HG02763 (cell line): ENCODE data around the gene RRP7A.
"Not testable (repeated sequence)": the region's sequence is repeated elsewhere in the genome, so short reads cannot be mapped to it uniquely, and the experiment has no call there.

Experiments used
- ATAC-seq: cut with Tn5 transposase; IDR thresholded peaks from one replicate; pipeline ENCODE4 v1.9.1; 2021; ENCODE audit warnings: mild to moderate bottlenecking, moderate library complexity; ENCODE audit not compliant: unreplicated experiment

RRP7A gene, protein sequence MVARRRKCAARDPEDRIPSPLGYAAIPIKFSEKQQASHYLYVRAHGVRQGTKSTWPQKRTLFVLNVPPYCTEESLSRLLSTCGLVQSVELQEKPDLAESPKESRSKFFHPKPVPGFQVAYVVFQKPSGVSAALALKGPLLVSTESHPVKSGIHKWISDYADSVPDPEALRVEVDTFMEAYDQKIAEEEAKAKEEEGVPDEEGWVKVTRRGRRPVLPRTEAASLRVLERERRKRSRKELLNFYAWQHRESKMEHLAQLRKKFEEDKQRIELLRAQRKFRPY

DNA sequence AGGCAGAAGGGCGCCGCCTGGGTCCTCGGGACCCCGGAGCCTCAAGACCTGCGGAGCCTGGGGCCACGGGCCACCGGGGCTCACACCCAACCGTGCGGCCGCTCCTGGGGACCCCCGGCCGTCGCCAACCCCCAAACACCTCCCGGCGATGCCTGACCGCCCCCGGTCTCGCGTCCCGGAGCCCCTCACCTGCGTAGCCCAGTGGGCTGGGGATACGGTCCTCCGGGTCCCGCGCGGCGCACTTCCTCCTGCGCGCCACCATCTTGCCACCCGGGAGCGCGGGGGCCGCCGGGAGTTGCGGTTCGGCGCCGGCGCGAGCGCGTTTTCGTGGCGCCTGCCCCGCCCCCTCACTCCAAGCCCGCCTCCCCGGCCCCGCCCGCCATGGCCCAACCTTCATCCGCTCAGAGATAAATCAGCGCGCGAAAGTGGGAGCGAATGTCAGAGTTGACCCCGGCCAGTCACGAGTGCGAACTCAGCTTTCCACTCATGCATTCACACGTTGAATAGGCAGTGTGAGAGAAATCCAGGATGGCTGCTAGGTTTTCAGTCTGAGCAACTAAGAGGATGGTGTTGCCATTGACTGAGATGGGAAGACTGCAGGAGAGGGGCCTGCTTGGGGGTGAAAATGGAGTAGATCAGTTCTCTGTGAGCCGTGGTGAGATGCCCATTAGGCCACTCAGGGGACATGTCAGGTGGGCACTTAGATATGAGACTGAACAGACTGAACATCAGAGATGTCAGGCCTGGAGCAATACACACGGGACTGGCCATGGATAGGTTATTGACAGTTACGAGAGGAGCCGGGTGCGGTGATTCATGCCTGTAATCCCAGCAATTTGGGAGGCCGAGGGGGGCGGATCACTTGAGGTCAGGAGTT, at the start of gene RRP7A:
Gene RRP7A, minus strand, starts transcription at position 272 of the 877 bp plus-strand sequence. Its CDS starts 10 bp downstream, at position 262.
- ATAC-seq = peak; percentile 72

DNA sequence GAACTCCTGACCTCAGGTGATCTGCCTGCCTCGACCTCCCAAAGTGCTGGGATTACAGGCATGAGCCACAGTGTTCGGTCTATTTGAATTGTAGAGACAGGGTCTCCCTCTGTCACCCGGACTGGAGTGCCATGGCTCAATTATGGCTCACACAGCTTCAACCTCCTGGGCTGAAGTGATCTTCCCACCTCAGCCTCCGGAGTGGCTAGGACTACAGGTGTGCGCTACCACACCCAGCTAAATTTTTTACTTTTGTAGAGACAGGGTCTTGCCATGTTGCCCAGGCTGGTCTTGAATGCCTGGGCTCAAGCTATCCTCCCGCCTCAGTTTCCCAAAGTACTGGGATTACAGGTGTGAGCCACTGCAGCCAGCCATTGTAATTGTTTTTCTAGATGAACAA, 48.4 kb upstream of the RRP7A start:
- not testable (repeated sequence) for ATAC-seq

DNA sequence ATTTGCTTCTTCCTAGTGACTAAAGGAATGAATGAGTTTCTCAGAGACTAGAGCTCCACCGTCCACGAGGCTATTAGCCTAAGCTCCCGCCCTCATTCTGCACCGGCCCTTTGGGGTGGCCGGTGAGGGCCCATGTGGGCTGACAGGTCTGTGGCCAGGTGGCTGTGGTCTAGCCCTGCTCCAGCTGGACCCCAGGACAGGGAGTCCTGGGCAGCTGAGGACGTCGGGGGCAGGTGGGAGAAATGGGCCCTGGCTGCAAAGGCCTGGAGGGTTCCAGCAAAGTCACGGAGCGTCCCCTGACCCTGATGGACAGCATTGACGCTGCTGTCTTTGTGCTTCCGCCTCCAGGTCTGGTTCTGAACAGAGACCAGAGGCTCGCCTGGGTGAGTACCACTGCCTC, 46.4 kb upstream of the RRP7A start:
- ATAC-seq = no peak

DNA sequence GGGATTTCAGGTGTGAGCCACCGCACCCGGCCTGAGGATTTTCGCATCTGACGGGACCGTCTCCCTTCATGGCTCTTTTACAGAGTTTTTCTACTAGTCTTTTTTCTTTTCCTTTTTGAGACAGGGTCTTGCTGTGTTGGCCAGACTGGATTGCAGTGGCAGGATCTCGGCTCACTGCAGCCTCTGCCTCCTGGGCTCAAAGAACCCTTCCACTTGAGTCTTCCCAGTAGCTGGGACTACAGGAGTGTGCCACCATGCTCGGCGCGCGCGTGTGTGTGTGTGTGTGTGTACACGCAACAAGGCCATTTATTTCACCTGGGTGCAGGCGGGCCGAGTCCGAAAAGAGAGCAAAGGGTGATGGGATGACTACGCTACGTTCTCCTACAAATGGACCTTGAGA, 45.1 kb upstream of the RRP7A start:
- no peak for ATAC-seq

DNA sequence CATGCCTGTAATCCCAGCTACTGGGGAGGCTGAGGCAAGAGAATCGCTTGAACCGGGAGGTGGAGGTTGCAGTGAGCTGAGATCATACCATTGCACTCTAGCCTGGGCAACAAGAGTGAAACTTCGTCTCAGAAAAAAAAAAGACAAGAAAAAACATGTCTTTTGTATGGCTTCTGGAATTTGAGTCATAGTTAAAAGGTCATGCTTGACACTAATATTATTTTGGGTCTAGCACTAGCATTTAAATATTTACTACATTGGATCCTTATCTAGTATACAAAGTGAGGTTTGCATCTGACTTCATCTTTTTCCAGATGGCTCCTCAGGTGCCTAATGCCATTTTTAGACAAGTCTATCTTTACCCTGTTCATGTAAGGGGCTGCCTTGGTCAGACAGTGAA, 44.3 kb upstream of the RRP7A start:
- ATAC-seq = not testable (repeated sequence)

DNA sequence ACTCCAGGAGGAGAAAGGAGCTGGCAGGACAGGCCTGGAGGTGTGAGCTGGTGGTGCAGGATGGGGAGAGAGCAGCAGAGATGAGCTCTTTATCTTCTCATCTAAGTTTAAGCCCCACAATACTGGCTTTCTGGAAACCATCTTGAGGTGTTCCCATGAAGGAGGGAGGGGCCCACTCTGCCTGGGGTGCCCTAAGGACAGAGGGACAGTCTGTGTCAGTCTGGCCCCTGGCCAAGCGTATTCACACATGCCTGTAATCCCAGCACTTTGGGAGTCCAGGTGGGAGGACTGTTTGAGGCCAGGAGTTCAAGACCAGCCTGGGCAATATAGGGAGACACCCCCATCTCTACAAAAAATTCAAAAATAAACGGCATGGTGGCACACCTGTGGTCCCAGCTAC, 43.1 kb upstream of the RRP7A start:
- ATAC-seq = no peak

DNA sequence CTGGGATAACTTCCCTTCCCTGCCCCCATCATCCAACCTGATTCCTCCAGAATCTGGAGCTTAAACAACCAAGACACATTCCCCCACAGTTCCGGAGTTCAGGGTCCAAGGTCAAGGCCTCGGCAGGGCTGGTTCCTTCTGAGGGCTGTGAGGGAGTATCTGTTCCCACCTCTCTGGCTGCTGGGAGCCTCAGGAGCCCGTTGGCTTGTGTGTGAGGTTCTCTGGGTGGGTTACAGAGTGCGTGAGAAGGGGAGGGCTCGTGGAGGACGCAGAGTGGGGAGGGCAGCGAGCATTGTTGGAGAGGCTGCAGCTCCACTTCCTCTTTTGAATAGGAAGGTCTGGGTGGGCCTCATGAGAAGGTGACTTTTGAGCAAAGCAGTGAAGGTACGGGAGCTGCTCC, 42.7 kb upstream of the RRP7A start:
- ATAC-seq = no peak

DNA sequence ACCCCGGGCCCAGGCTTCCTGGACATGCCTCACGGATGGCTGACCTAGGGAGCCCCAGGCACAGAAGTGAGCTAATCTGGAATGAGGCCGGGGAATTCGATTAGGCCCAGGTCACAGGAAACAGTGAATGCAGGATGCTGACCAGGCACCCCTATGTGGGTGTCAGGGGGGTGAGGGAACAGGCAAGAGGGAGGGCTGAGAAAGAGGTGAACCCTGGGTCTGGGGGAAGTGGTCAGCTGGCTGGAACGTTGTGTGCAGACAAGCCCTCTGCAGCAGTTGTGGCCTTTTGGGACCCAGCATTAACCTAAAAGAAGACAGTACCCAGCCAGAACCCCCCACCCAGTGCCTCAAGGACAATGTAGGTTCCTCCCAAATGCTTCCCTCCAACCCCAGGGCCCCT, 42.3 kb upstream of the RRP7A start:
- no peak for ATAC-seq

DNA sequence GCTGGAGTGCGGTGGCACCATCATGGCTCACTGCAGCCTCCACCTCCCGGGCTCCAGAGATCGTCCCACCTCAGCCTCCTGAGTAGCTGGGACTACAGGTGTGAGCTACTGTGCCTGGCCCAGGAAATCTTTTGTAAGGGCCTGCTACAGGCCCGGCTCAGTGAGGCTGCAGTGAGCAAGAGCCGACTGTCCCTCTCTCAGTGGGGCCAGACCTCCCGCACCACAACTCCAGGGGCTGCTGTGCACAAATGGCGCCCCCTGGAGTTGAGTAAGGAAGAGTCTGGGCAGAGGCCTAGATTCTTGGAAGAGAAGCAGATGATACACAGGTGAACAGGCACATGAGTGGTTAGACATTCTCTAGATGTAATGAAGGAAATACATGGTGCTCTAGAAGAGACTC, 41.2 kb upstream of the RRP7A start:
- ATAC-seq = no peak

DNA sequence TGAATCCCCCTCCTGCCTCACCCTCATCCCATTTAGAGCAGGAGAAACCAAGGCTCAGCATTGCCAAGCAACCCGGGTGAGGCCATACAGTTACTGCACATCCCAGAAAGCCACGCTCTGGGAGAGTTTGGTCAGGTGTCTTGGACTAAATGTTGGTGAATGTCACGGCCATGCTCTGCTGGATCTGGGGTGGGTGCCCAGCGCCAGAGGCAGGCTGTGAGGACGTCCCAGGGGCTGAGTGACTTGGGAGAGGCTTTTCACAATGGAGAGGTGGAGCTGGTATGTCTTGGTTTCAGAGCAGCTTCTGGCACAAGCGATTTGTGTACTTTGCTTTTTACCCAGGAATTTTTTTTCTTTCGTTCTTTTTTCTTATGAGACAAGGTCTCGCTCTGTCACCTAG, 40.8 kb upstream of the RRP7A start:
- ATAC-seq = no peak

DNA sequence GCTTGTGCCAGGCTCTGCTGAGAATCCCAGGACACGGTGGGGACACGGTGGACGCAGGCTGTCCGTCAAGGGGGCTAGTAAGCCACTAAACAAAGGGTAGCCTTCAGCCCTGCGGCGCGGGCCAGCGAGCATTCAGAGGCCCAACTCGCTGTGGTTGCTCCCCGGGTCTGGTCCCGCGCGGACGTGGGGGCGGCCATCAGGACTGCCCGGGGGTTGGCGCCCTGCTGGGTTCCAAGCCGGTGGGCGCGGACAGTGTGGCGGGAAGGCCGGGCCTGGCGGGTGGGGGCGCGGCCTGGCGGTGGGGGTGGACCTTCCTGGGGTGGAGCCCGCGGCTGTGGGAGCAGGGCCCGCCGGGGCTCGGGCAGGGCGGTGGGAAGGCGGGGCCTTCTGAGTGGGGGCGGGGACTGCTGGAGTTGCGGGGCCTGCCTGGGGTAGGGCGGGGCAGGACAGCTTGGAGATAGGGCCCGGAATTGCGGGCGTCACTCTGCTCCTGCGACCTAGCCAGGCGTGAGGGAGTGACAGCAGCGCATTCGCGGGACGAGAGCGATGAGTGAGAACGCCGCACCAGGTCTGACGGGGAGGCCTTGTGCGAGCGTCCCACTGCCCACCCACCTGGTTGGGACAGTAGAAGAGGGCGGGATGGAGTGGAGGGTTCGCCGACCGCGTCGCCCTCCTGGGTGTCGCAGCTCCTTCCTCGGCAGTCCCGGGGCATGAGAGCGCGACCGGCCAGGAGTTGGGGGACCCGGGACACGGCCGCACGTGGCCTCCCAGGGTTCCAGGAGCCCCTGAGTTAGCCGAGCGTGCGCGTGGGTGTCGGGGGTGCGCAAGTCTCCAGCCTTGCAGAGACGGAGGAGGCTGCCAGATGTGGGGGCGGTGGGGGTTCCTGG, 34.1 kb upstream of the RRP7A start, which contains the start of gene SERHL2:
Gene SERHL2, plus strand, starts transcription at position 482 of the 887 bp plus-strand sequence. Its CDS starts 65 bp downstream, at position 547.
- ATAC-seq = peak; percentile 79

DNA sequence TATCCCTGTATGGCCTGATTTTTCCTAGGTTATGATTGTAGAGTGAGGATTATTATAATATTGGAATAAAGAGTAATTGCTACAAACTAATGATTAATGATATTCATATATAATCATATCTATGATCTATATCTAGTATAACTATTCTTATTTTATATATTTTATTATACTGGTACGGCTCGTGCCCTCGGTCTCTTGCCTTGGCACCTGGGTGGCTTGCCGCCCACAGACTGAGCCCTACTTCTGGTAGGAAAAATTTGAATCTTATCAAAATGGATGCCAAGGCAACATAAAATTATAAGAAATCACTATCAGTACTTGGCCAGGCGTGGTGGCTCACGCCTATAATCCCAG, 32.7 kb upstream of the RRP7A start:
- not testable (repeated sequence) for ATAC-seq

DNA sequence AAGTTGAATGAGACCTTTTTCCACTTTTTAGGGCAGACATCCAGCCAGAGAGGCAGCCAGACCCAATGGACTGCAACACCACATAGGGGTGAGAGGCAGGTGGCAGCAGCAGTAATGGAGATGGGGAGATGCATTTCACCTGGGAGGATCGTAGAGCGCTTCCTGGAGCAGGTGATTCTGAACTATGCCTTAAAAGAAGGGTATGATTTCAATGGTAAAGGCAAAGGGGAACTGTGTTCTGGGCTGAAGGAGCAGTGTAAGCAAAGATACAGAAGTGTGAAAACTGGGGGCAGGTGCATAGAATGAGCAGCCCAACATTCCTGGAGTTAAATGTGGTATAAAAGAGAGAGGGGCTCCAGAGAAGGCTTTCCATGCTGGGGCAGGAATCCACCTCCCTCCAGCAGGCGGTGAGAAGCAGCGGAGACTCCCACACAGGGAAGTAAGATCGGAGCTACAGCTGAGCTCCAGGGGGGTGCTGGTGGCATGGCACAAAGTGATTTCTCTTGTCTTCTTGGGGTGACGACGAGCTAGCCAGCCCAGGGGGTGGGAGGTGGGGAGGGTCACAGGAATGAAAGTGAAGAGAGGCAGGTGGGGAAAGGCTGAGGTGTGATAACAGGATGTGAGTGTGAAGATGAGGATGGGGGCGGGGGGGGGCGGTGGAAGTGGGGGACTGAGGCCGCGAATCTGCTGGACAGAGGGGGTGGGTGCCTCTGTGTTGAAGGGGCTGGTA, 29.9 kb upstream of the RRP7A start:
- ATAC-seq = no peak

DNA sequence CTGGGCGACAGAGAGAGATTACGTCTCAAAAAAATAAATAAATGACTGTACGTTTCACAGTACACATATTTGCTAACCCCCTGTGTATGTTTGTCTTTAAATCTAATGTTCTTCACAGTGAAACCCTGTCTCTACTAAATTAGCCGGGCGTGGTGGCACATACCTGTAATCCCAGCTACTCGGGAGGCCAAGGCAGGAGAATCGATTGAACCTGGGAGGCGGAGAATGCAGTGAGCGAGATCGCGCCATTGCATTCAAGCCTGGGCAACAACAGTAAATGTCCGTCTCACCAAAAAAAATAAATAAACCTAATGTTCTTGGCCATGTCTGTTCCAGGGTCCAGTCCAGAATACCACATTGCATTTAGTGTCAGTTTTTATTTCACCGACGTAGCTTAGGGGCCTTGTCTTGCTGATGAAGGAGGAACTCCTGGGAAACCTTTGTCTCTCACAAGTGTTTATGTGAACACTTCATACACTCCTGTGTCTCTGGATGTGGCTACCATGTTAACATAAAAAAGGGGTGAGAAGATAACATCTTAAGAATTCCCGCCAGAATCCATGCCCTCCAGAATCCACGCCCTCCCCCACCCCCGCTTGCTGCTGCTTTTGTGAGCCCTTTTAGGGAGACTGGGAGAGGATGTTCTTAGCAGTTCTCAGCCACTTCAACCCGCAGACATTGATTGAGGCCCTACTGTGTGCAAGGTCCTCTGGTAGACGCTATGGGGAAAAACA, 29.2 kb upstream of the RRP7A start:
- ATAC-seq = no peak

DNA sequence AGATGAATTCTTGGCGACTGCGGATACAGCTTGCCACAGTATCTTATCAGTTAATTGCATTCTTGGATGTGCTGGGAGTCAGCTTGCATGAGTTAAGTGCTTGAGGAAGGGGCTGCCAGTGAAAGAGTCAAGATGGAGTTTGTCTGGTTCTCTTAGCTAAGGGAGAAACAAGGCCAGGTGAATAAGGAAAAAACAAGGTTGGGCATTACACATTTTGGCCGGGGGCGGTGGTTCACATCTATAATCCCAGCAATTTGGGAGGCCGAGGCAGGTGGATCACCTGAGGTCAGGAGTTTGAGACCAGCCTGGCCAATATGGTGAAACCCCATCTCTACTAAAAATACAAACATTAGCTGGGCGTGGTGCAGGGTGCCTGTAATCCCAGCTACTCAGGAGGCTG, 28.5 kb upstream of the RRP7A start:
- not testable (repeated sequence) for ATAC-seq

DNA sequence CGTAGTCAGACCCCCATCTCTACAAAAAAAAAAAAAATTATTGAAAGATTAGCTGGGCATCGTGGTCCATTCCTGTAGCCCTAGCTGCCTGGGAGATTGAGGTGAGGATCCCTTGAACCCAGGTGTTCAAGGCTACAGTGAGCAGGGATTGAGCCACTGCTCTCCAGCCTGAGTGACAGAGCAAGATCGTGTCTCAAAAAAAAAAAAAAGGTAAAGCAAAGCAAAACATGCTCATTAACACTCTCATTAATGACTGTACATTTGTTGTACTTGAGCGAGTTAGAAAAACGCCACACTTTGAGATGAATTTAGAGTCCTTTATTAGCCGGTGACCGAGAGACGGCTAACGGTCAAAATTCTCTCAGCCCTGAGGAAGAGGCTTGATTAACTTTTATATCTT, 28.0 kb upstream of the RRP7A start:
- ATAC-seq = no peak

DNA sequence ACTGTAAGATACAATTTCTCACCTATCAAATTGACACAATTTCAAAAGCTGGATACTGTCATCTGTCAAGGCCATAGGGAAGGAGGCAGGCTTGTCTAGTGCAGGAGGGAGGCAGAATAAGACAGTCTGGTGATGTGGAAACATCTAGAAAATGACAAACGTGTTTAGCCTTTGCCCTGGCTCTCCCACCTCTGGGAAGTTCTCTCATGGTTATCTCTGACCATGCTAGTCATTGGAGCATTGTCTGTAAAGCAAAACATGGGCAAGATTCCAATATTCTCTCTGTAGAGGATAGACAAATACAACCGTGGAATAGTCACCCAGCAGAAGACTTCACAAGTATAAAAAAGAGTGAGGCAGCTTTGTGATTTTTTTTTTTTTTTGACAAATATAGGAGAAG, 25.1 kb upstream of the RRP7A start:
- no peak for ATAC-seq

DNA sequence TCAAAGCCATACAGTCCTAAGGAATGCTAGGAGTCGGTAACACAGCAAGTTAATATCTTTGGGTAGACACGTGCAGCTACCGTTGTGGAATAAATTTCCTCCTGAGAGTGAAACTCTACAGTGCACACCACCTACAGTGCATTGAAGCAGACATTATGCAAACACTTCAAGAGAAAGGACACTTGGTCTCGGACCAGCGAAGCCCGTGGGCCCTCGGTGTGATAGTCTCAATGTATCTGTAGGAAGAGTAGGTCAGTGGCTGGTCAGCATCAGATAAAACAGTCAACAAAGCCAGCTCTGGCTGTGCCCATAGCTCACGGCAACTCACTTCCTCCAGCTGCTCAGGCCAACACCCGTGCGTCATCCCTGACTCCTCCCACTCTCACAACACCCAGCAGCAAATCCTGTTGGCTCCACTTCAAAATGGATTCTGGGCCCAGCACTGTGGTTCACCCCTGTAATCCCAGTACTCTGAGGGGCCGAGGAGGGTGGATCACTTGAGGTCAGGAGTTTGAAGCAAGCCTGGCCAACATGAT, 19.7 kb upstream of the RRP7A start:
- ATAC-seq = not testable (repeated sequence)

DNA sequence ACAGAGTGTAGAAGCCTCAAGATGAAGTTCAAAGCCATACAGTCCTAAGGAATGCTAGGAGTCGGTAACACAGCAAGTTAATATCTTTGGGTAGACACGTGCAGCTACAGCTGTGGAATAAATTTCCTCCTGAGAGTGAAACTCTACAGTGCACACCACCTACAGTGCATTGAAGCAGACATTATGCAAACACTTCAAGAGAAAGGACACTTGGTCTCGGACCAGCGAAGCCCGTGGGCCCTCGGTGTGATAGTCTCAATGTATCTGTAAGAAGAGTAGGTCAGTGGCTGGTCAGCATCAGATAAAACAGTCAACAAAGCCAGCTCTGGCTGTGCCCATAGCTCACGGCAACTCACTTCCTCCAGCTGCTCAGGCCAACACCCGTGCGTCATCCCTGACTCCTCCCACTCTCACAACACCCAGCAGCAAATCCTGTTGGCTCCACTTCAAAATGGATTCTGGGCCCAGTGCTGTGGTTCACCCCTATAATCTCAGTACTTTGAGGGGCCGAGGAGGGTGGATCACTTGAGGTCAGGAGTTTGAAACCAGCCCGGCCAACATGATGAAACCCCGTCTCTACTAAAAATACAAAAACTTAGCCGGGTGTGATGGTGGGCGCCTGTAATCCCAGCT, 17.7 kb upstream of the RRP7A start:
- ATAC-seq = peak; percentile 40
